Astrocyte of the cerebellum (primary cell): ENCODE measurements around the gene TGFBR3.

Source experiments
- DNase-seq: peaks from one replicate; pipeline ENCODE4 v3.0.0-alpha.2; 2011; ENCODE audit warnings: low read depth
- H3K4me3 ChIP-seq: 2 replicates; pipeline ENCODE4 v1.5.1; 2011; ENCODE audit warnings: mild to moderate bottlenecking, low read depth, low read length, moderate library complexity
- in situ Hi-C: cut with HindIII; loops from 2 replicates; pipeline ENCODE4 v1.10.0; 2017; ENCODE audit warnings: low sequenced_read_pairs
- TF ChIP-seq, protein P1 (sequence below): IDR thresholded peaks from 2 replicates; pipeline ENCODE4 v1.5.1; 2012; ENCODE audit warnings: low read length, low read depth, moderate library complexity, mild to moderate bottlenecking; ENCODE audit errors: missing control alignments

Gene TGFBR3

GRCh38 chr1:91631718-91632330, 254.1 kb downstream of the TGFBR3 start:
- in situ Hi-C loops, result no loop called here
- no peak overlapping the region for H3K4me3 ChIP-seq
- TF ChIP-seq, protein P1, sequence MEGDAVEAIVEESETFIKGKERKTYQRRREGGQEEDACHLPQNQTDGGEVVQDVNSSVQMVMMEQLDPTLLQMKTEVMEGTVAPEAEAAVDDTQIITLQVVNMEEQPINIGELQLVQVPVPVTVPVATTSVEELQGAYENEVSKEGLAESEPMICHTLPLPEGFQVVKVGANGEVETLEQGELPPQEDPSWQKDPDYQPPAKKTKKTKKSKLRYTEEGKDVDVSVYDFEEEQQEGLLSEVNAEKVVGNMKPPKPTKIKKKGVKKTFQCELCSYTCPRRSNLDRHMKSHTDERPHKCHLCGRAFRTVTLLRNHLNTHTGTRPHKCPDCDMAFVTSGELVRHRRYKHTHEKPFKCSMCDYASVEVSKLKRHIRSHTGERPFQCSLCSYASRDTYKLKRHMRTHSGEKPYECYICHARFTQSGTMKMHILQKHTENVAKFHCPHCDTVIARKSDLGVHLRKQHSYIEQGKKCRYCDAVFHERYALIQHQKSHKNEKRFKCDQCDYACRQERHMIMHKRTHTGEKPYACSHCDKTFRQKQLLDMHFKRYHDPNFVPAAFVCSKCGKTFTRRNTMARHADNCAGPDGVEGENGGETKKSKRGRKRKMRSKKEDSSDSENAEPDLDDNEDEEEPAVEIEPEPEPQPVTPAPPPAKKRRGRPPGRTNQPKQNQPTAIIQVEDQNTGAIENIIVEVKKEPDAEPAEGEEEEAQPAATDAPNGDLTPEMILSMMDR, result no peak
- DNase-seq, result no peak

DNA sequence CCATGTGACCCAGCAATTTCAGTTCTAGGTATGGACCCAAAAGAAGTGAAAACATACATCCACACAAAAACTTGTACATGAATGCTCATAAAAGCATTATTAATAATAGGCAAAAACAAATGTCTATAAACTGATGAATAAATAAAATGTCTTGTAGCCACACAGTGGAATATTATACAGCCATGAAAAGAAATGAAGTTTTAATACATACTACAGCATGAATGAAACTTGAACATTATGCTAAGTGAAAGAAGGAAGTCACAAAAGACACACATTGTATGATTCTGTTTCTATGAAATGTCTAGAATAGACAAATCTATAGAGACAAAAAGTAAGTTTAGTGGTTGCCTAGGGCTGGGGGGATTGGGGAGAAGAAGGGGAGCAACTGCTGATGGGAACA, 255.1 kb downstream of the TGFBR3 start:
- in situ Hi-C loops, result no loop called here
- TF ChIP-seq, protein P1, result no peak
- H3K4me3 ChIP-seq, result no peak overlapping the region
- no peak for DNase-seq
